Measurements from ENCODE around the gene UNC13B. TPM values are rescaled to one million over a fixed set of nuclear protein-coding genes. Genes with fewer than 3 reads are reported as not detected.

UNC13B gene
- total and polyA plus RNA-seq, 2 of the 13 experiments (the other 11 are each of a cell fraction or from before 2014, with no cell fraction given), result 14.0 to 18.3 TPM

- Histone ChIP-seq H4K20me1 (ENCODE audit: insufficient read depth, low read length) (no peaks in the 10 kb centered on the region), H3K27me3 (ENCODE audit: control insufficient read depth in 1 of 2, insufficient read depth in 2 of 2, low read length in 2 of 2) (no peaks in the 10 kb centered on the region), H3K9ac (ENCODE audit: insufficient read depth, low read depth, low read length) (no peak overlapping the region), H3K27ac (ENCODE audit: extremely low read length, insufficient read depth, low read length) (no peak overlapping the region), H3K9me3 (ENCODE audit: low read length) (no peaks in the 10 kb centered on the region), H3K4me3 (replicated peaks in 1 of 3; ENCODE audit: insufficient read depth in 1 of 3, low read depth in 2 of 3, low read length in 3 of 3) (no peak overlapping the region), H3K36me3 (replicated peaks in 1 of 2; ENCODE audit: control insufficient read depth in 1 of 2, insufficient read depth in 2 of 2, low read length in 2 of 2) (peaks cover 18 to 39% of the 10 kb centered on the region in 2 experiments; a peak in 4 of 5 replicates), H3K4me1 (ENCODE audit: insufficient read depth, low read length) (no peaks in the 10 kb centered on the region), H2AFZ (ENCODE audit: low read length) (no peak overlapping the region), H3K4me2 (ENCODE audit: low read depth, low read length) (no peak overlapping the region), H3K79me2 (ENCODE audit: insufficient read depth, low read length) (no peaks in the 10 kb centered on the region)
- ChIA-PET POLR2A (no interaction called here), CTCF (ENCODE audit: low intra/inter-chr PET ratio, low total read pairs) (no interaction called here)
- in situ Hi-C loops (cut with HindIII; ENCODE audit: extremely low pct_ligation_motif_present, low pct_unique_long_range_greater_than_20kb), result no loop called here
- BruUV-seq (replicated peaks), result no TSS peak
- FAIRE-seq (no peak), DNase-seq (ENCODE audit: low spot score) (no peak), ATAC-seq (no peak)
- intact Hi-C loops (cut with micrococcal nuclease; ENCODE audit: unreplicated experiment), result no loop called here
- WGBS (ENCODE audit: low lambda C conversion rate), result 91% methylated on average over 1 of the region's 1 CpG
- TF ChIP-seq ZNF567 (CRISPR knock-in tag; IDR thresholded peaks at IDR 0.05; ENCODE audit: borderline replicate concordance) (no peak), ZNF207 (IDR thresholded peaks at IDR 0.05; ENCODE audit: borderline replicate concordance) (no peak), XRCC5 (optimal IDR thresholded peaks at IDR 0.05; ENCODE audit: low read length) (no peak), ZNF317 (CRISPR knock-in tag; IDR thresholded peaks at IDR 0.05) (no peak), SNAI1 (CRISPR knock-in tag; IDR thresholded peaks at IDR 0.05; ENCODE audit: borderline replicate concordance) (no peak), CERS6 (CRISPR knock-in tag; IDR thresholded peaks at IDR 0.05) (no peak), KDM5A (IDR thresholded peaks at IDR 0.05; ENCODE audit: borderline replicate concordance, low read length) (no peak), KDM5B (CRISPR knock-in tag; IDR thresholded peaks at IDR 0.05; ENCODE audit: borderline replicate concordance) (no peak), ARID3A (IDR thresholded peaks at IDR 0.05; ENCODE audit: low read depth, low read length) (no peak), MLXIP (CRISPR knock-in tag; IDR thresholded peaks at IDR 0.05; ENCODE audit: borderline replicate concordance) (no peak)
Measured at GRCh38 chr9:35395706-35396101, 233.9 kb downstream of the UNC13B start.
